GM23338 (cell line): ENCODE results near the gene SPAG7.

ENCODE experiments used
- EZH2 ChIP-seq: fragments of 200-600 bp; sonication (generic); IDR thresholded peaks from one replicate; pipeline ENCODE4 v1.8.0; 2017; ENCODE audit warnings: antibody characterized with exemption, mild to moderate bottlenecking, low read depth; ENCODE audit not compliant: unreplicated experiment
- EZH2phosphoT487 ChIP-seq: fragments of 200-600 bp; sonication (generic); IDR thresholded peaks from one replicate; pipeline ENCODE4 v1.8.1; 2018; ENCODE audit warnings: antibody characterized with exemption; ENCODE audit not compliant: unreplicated experiment
- POLR2AphosphoS5 ChIP-seq: IDR thresholded peaks from 2 replicates; pipeline ENCODE4 v1.6.1; 2016; ENCODE audit warnings: antibody characterized with exemption, low read depth
- ZNF114 ChIP-seq: fragments of 250-450 bp; sonication (Bioruptor Pico); IDR thresholded peaks from 2 replicates; pipeline ENCODE4 v1.5.0; 2020; ENCODE audit warnings: mild to moderate bottlenecking, moderate library complexity
- TF ChIP-seq, protein P1 (sequence below), 2 experiments: fragments of 200-600 bp in 1 of 2; sonication (generic) in 1 of 2; conservative IDR thresholded peaks; 2 replicates each; pipeline versions ENCODE4 v1.5.1 to v1.6.1; 2016 to 2017; ENCODE audit warnings: antibody characterized with exemption in 2 of 2, low read depth in 2 of 2, mild to moderate bottlenecking in 2 of 2, moderate library complexity in 1 of 2
- TF ChIP-seq, protein P2 (sequence below): IDR thresholded peaks from one replicate; pipeline ENCODE4 v1.6.1; 2018; ENCODE audit warnings: antibody characterized with exemption; ENCODE audit not compliant: unreplicated experiment
- TF ChIP-seq, protein P3 (sequence below): IDR thresholded peaks from 2 replicates; pipeline ENCODE4 v1.6.1; 2016; ENCODE audit warnings: antibody characterized with exemption

DNA sequence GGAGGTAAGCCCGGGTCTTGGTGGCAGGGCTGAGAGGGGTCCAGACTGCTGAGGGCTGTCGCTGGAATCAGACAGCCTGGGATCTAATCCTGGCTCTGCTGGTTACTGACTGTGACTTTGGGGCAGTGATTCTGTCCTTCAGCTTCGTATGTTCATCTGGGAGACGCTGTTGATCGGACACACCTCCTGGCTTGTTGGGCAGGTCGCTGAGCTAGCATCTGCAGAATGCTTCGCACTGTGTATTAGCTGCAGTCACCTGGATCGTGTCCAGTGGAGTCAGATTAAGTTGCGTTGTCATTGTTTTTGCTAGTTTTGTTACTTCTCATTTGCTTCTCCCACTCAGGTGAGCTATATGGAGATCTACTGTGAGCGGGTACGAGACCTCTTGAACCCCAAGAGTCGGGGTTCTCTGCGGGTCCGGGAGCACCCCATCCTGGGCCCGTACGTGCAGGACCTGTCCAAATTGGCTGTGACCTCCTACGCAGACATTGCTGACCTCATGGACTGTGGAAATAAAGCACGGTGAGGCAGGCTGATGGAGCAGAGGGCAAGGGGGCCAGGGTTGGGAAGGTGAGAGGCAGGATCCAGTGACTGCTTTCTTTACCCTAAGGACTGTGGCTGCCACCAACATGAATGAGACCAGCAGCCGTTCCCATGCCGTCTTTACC, 34.6 kb upstream of the SPAG7 start:
- TF ChIP-seq, protein P1, sequence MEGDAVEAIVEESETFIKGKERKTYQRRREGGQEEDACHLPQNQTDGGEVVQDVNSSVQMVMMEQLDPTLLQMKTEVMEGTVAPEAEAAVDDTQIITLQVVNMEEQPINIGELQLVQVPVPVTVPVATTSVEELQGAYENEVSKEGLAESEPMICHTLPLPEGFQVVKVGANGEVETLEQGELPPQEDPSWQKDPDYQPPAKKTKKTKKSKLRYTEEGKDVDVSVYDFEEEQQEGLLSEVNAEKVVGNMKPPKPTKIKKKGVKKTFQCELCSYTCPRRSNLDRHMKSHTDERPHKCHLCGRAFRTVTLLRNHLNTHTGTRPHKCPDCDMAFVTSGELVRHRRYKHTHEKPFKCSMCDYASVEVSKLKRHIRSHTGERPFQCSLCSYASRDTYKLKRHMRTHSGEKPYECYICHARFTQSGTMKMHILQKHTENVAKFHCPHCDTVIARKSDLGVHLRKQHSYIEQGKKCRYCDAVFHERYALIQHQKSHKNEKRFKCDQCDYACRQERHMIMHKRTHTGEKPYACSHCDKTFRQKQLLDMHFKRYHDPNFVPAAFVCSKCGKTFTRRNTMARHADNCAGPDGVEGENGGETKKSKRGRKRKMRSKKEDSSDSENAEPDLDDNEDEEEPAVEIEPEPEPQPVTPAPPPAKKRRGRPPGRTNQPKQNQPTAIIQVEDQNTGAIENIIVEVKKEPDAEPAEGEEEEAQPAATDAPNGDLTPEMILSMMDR (conservative IDR thresholded peaks at IDR 0.05; ENCODE audit: low read depth in 2 of 2): no peak
- no peak for TF ChIP-seq POLR2AphosphoS5
- no peak for TF ChIP-seq EZH2phosphoT487
- no peak for TF ChIP-seq EZH2
- TF ChIP-seq, protein P2, sequence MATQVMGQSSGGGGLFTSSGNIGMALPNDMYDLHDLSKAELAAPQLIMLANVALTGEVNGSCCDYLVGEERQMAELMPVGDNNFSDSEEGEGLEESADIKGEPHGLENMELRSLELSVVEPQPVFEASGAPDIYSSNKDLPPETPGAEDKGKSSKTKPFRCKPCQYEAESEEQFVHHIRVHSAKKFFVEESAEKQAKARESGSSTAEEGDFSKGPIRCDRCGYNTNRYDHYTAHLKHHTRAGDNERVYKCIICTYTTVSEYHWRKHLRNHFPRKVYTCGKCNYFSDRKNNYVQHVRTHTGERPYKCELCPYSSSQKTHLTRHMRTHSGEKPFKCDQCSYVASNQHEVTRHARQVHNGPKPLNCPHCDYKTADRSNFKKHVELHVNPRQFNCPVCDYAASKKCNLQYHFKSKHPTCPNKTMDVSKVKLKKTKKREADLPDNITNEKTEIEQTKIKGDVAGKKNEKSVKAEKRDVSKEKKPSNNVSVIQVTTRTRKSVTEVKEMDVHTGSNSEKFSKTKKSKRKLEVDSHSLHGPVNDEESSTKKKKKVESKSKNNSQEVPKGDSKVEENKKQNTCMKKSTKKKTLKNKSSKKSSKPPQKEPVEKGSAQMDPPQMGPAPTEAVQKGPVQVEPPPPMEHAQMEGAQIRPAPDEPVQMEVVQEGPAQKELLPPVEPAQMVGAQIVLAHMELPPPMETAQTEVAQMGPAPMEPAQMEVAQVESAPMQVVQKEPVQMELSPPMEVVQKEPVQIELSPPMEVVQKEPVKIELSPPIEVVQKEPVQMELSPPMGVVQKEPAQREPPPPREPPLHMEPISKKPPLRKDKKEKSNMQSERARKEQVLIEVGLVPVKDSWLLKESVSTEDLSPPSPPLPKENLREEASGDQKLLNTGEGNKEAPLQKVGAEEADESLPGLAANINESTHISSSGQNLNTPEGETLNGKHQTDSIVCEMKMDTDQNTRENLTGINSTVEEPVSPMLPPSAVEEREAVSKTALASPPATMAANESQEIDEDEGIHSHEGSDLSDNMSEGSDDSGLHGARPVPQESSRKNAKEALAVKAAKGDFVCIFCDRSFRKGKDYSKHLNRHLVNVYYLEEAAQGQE: no peak
- TF ChIP-seq ZNF114 (CRISPR knock-in tag): no peak
- TF ChIP-seq, protein P3, sequence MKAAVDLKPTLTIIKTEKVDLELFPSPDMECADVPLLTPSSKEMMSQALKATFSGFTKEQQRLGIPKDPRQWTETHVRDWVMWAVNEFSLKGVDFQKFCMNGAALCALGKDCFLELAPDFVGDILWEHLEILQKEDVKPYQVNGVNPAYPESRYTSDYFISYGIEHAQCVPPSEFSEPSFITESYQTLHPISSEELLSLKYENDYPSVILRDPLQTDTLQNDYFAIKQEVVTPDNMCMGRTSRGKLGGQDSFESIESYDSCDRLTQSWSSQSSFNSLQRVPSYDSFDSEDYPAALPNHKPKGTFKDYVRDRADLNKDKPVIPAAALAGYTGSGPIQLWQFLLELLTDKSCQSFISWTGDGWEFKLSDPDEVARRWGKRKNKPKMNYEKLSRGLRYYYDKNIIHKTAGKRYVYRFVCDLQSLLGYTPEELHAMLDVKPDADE: no peak
